ENCODE results near the gene CYTL1.
A peak's percentile ranks its signal among the peaks of the same experiment; 100 is the strongest.

CYTL1 gene

GRCh38 chr4:4995103-4995907 is 24.0 kb downstream of the CYTL1 start:
- no peak for DNase-seq

DNA sequence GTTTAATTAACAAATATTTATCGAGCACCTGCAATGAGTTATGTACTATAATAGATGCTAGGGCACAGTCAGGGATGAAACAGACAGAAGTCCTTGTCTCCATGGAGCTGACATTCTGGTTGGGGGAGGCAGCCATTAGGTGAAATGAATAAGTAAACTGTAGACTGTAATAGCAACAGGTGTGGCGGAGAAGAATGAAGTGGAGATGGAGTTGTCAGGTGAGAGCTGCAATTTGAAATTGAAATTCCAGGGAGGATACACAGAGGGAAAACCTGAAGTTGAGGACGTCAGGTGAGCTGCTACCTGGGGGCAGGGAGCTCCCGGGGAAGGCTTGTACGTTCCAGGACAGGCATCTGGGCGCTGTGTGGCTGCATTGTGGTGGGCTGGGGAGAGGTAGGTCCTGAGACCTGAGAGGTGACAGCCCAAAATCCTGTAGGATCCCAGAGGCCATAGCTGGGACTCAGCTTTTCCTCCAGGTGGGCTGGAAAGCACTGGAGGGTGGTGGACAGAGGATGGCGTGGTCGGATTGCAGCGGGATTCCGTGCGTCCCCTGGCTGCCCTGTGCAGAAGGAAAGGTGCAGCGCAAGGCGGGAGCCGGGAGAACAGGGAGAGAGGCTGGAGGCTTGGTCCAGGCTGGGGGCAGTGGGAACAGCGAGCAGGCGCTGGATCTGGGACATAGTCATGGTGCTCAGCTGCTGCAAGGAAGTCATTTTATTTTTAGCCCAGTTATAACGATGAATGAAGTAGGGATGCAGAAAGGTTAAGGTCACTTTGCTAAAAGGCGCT is 24.8 kb downstream of the CYTL1 start:
- DNase-seq: no peak

GRCh38 chr4:4992833-4993232 is 26.4 kb downstream of the CYTL1 start:
- DNase-seq: no peak

- DNase-seq: no peak
Measured at GRCh38 chr4:4991541-4992099, 27.6 kb downstream of the CYTL1 start.

- peak; percentile 72 for DNase-seq
Measured at GRCh38 chr4:4990857-4991540, 28.3 kb downstream of the CYTL1 start.

- no peak for DNase-seq
Measured at GRCh38 chr4:4990329-4990728, 28.9 kb downstream of the CYTL1 start.

DNA sequence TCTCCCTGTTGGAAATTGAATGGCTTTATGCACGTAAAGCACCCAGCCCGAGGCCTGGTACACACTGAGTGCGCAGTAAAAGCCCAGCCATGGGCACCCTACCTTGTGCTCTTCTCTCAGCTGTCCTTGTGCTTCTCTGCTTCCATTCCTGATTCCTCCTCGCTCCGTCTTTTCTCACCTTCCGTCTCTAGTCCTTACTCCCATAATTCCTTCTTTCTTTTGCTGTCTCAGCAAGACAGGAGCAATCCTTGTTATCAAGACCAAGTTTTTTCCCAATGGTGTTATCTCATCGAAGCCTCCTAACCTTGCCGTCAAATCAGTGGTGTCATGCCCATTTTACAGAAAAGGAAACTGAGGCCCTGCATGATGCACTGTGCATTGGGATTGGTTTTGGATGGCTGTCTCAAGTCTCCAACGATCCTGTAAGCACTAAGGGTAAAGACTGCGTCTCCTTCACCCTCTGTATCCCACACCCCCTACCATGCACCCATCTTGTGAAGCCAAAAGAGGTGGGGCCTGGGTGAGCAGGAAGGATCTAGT is 30.1 kb downstream of the CYTL1 start:
- DNase-seq: no peak

- DNase-seq: no peak
Measured at GRCh38 chr4:4987656-4988055, 31.6 kb downstream of the CYTL1 start.

DNA sequence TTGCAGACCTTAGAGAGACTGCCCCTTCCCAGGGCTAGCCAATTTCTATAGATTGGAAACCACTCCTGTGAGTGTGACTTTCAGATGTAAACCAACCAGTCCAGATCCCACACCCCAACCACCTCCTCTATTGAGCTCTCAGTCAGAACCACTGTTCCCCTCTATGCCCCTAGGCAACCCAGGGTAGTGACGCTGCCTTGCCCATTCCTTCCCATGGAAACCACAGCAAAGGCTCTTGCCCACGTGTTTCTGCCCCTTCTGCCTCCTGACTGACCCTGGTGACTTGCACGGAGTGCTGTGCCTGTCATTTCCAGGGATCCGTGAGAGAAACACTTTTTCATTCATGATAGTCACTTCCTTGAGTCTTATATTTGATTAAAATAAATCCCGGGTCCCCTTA is 32.4 kb downstream of the CYTL1 start:
- no peak for DNase-seq

GRCh38 chr4:4985844-4986243 is 33.4 kb downstream of the CYTL1 start:
- no peak for DNase-seq

GRCh38 chr4:4985036-4985435 is 34.2 kb downstream of the CYTL1 start:
- no peak for DNase-seq

DNA sequence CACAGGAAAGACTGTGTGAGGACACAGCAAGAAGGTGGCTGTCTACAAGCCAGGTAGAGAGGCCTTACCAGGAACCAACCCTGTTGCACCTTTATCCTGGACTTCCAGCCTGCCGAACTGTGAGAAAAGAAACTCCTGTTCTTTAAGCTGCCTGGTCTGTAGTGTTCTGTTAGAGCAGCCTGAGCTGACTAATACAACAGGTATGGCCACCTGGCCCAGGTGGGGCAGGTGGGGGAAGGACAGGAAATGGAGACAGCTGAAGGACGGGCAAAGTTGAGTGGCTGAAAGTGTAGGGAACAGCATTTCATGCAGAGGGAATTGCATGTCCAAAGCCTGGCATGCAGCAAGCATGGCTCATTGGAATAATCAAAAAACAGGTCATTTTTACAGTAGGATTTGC is 35.1 kb downstream of the CYTL1 start:
- DNase-seq: no peak

- DNase-seq: no peak
Measured at GRCh38 chr4:4981827-4982226, 37.4 kb downstream of the CYTL1 start.

- no peak for DNase-seq
Measured at GRCh38 chr4:4981427-4981826, 37.8 kb downstream of the CYTL1 start.

DNA sequence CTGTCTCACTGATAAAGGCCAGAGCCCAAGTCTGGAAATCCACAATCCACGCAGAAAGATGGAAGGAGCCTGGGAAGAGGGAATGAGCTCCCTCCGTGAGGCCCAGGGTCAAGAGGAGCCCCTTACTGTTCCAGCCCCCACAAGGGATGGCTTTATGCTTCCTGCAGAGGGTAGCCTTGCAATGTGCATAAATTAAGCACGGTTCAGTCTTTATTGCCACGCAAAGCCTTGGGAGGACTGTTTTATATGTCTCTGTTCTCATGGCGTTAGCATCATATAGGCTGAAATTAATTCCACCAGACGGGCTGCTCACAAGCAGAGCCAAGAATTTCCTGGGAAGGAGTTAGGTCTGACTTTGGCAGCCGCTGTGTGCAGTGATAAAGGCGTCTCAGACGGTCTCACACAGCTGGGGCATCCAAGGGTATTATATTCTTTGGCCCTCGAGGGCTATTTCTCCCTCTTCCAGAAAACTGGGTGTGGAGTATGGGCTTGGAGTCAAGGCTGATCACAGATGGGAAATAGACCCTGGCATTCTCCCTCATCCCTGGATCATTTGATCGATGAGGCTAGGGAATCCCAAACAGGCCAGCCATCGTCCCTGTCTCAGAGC is 38.5 kb downstream of the CYTL1 start:
- no peak for DNase-seq

- DNase-seq: no peak
Measured at GRCh38 chr4:4979971-4980370, 39.3 kb downstream of the CYTL1 start.

DNA sequence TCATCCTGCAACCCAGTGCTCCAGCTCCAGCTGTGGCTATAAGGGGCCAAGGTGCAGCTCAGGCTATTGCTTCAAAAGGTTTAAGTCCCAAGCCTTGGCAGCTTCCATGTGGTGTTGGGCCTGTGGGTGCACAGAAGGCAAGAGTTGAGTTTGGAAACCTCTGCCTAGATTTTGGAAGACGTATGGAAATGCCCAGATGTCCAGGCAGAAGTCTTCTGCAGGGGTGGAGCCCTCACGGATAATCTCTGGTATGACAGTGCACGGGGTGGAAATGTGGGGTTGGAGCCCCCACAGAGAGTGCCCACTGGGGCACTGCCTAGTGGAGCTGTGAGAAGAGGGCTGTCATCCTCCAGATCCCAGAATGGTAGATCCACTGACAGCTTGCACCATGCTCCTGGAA is 44.5 kb downstream of the CYTL1 start:
- DNase-seq: no peak

DNA sequence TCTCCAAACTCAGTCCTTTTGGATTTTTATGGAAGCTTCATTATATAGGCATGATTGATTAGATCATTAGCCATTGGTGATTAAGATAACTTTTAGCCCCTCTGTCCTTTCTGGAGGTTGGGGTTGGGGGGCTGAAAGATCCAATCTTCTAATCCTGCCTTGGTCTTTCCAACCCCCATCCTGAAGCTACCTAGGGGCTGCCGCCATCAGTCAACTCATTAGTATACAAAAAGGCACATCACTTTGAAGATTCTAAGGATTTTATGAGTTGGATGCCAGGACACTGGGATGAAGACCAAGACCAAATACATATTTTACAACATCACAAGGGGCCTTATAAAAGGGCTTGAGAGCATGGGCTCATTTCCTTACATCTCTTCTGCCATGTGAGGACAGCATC is 47.5 kb downstream of the CYTL1 start:
- DNase-seq: no peak

DNA sequence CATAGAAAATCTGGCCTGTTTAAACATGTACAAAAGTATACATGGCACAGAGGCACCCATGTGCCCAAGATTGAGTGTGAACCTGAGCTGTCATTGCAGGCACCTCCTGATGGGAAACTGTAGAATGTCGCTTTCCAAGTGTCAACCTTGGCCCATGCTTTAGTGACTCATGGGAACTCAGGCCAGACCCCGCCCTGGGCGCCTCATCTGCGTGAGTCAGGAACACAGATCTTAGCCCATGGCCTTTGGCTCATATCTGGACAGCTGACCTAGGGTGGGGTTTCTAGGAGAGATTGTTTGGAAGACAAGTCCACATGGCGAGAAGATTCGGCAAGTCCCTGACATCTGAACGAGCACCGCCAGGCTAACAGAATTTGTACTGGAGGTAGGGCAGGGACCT is 50.0 kb downstream of the CYTL1 start:
- DNase-seq: no peak

DNA sequence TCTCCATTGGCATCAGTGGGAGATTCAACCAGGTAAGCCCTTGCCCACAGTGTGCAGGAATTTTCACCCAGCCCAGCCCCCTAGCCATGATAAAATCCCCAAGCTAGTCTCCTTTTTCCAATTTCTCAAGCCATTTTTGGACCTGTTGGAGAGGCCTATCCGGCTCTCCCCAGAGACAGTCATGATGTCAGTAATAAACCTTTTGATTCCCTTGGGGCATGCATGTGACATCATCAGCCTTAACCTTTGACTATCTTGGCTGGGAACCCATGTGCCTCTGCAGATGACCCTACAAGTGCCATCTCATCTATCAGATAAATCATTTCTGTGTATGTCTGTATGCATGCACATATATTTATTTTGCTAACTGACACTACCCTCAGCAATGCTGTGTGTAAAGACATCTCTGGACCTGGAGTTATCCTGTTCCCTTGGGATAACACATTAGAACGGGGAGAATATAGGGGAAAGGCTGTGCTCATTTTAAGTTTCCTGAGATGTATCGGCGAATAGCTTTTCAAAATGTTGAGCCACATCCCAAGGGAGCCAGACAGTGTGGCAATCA is 51.0 kb downstream of the CYTL1 start:
- no peak for DNase-seq
